MCF 10A (cell line): ENCODE results near the gene CDCA8. TPM values are rescaled to one million over a fixed set of nuclear protein-coding genes. Genes with fewer than 3 reads are reported as not detected.

Source experiments
- Bru-seq: library from RNA; stranded (reverse); fragments of 400-500 nt; gene quantifications from one replicate; lab custom pipeline; 2021; lab: Mats Ljungman, UMichigan
- BruChase-seq, 2 experiments: library from RNA; stranded (reverse); fragments of 400-500 nt; gene quantifications; one replicate each; lab custom pipeline; 2021; lab: Mats Ljungman, UMichigan
- BruUV-seq: library from RNA; stranded (reverse); fragments of 400-500 nt; replicated peaks from 2 replicates; lab custom pipeline; 2021; lab: Mats Ljungman, UMichigan
- CTCF ChIA-PET: fragments of 300-600 bp; sonication (Branson Sonifier 250); formaldehyde crosslinking; extraction: SDS; loops from one replicate; lab custom pipeline; 2021; ENCODE audit warnings: antibody characterized with exemption, inconsistent platforms; lab: Yijun Ruan, JAX
- POLR2A ChIA-PET: fragments of 300-600, 350-650 bp; sonication (Branson Sonifier 250); formaldehyde crosslinking; extraction: SDS; loops from one replicate; lab custom pipeline; 2020; ENCODE audit warnings: antibody characterized with exemption, inconsistent platforms; lab: Yijun Ruan, JAX
- DNase-seq: peaks from one replicate; pipeline ENCODE4 v3.0.0-alpha.2; 2018; ENCODE audit not compliant: unreplicated experiment
- H3K27ac Mint-ChIP-seq: one replicate; pipeline ENCODE4 v1.8.0; 2022; ENCODE audit warnings: mild to moderate bottlenecking, low read depth, mixed read lengths; ENCODE audit not compliant: unreplicated experiment
- H3K27me3 Mint-ChIP-seq: one replicate; pipeline ENCODE4 v1.8.0; 2022; ENCODE audit warnings: mixed read lengths; ENCODE audit not compliant: insufficient read depth, unreplicated experiment
- H3K36me3 Mint-ChIP-seq: one replicate; pipeline ENCODE4 v1.8.0; 2022; ENCODE audit warnings: mild to moderate bottlenecking, moderate library complexity, mixed read lengths; ENCODE audit not compliant: insufficient read depth, unreplicated experiment
- H3K4me1 Mint-ChIP-seq: one replicate; pipeline ENCODE4 v1.8.0; 2022; ENCODE audit warnings: mixed read lengths; ENCODE audit not compliant: insufficient read depth, unreplicated experiment
- H3K4me3 Mint-ChIP-seq: one replicate; pipeline ENCODE4 v1.8.0; 2022; ENCODE audit warnings: mild to moderate bottlenecking, moderate library complexity, mixed read lengths; ENCODE audit not compliant: unreplicated experiment
- H3K9me3 Mint-ChIP-seq: one replicate; pipeline ENCODE4 v1.8.0; 2022; ENCODE audit warnings: mixed read lengths; ENCODE audit not compliant: unreplicated experiment
- intact Hi-C: fragments of 100-400 bp; cut with micrococcal nuclease; formaldehyde crosslinking; loops from 2 replicates; pipeline ENCODE4 v1.14.1; 2022
- long read RNA-seq: library from polyadenylated mRNA; stranded (forward); transcript quantifications from one replicate; pipeline ENCODE4 v2.0.0, GENCODE V29; 2022
- total RNA-seq: library from RNA; stranded (reverse); gene quantifications from 2 replicates; pipeline ENCODE4 v1.2.3, GENCODE V29; 2022
- TF ChIP-seq, protein P1 (sequence below): fragments of 200-600 bp; IDR thresholded peaks from one replicate; pipeline ENCODE4 v1.8.0; 2022; ENCODE audit warnings: antibody characterized with exemption, mild to moderate bottlenecking; ENCODE audit not compliant: unreplicated experiment

CDCA8 gene
- total RNA-seq (17.3 and 21.8 TPM in 2 replicates), Bru-seq, nascent RNA (percentile 61 among the genes with signal in this experiment), BruChase-seq, experiment 1, labeled RNA remaining after a 6-hour chase (percentile 49 among the genes with signal in this experiment), BruChase-seq, experiment 2, labeled RNA remaining after a 2-hour chase (percentile 68 among the genes with signal in this experiment)
- long read RNA-seq, transcript CDCA8-201 (11 exons, 2,303 nt), result minor isoform, 9 of 56 reads
- long read RNA-seq, transcript CDCA8-202 (10 exons, 2,469 nt), result major isoform, 40 of 56 reads
- long read RNA-seq, partial matches to known transcripts, result 2 of 56 reads
- long read RNA-seq, other reads (novel, unspliced or antisense), result 5 of 56 reads

- Mint-ChIP-seq H3K27ac (peak within 1 kb of the TSS; percentile 90), H3K36me3 (peaks cover 31% of the 10 kb centered on the region), H3K9me3 (no peaks in the 10 kb centered on the region), H3K4me3 (peak within 1 kb of the TSS; percentile 96), H3K27me3 (no peaks in the 10 kb centered on the region), H3K4me1 (peaks cover 28% of the 10 kb centered on the region)
- CTCF ChIA-PET, result interaction anchor here (0.7 to 14.3 kb wide), 13 partner anchors 9 to 325 kb away, joined by 3 to 271 read pairs (median 4); partner anchors contain the start of genes GNL2 and MTF1
- POLR2A ChIA-PET, result interaction anchor here (0.5 to 4.9 kb wide), 23 partner anchors 9 to 1305 kb away, joined by 3 to 99 read pairs (median 4); partner anchors contain the start of genes C1orf122, GNL2, MEAF6 and MRPS15
- peak; percentile 98 for DNase-seq
- TF ChIP-seq, protein P1, sequence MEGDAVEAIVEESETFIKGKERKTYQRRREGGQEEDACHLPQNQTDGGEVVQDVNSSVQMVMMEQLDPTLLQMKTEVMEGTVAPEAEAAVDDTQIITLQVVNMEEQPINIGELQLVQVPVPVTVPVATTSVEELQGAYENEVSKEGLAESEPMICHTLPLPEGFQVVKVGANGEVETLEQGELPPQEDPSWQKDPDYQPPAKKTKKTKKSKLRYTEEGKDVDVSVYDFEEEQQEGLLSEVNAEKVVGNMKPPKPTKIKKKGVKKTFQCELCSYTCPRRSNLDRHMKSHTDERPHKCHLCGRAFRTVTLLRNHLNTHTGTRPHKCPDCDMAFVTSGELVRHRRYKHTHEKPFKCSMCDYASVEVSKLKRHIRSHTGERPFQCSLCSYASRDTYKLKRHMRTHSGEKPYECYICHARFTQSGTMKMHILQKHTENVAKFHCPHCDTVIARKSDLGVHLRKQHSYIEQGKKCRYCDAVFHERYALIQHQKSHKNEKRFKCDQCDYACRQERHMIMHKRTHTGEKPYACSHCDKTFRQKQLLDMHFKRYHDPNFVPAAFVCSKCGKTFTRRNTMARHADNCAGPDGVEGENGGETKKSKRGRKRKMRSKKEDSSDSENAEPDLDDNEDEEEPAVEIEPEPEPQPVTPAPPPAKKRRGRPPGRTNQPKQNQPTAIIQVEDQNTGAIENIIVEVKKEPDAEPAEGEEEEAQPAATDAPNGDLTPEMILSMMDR, result peak; percentile 41
- BruUV-seq, result TSS peak; percentile 76
- intact Hi-C loops, result loop anchor here (1.0 to 5.0 kb wide), 5 partner anchors 40 to 215 kb away; partner anchors contain the start of gene C1orf122
Measured at GRCh38 chr1:37692078-37692833, at the start of gene CDCA8. Gene CDCA8 (plus strand): TSS chr1:37692516. CDS start chr1:37692691, 175 bp downstream.

DNA sequence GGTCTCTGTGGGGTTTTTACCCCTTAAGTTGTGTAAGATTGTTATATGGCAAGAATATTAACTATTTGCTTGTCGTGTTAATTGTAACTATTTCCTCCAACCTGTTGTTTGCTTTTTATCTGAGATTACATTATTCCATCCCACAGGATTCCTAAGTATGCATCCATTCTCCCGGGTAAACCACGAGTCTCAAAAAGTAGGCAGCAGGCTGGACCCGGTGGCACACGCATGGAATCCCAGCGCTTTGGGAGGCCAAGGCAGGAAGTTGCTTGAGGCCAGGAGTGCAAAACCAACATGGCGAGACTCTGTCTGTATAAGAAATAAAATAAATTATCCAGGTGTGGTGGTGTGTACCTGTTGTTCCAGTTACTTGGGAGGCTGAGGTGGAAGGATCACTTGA is 45.0 kb upstream of the CDCA8 start:
- BruUV-seq, result no TSS peak
- H3K9me3 Mint-ChIP-seq, result no peaks in the 10 kb centered on the region
- no peak overlapping the region for H3K4me3 Mint-ChIP-seq
- intact Hi-C loops, result no loop called here
- ChIA-PET CTCF (no interaction called here), POLR2A (no interaction called here)
- no peak overlapping the region for H3K27ac Mint-ChIP-seq
- H3K4me1 Mint-ChIP-seq, result no peaks in the 10 kb centered on the region
- no peaks in the 10 kb centered on the region for H3K27me3 Mint-ChIP-seq
- no peak for DNase-seq
- TF ChIP-seq, protein P1, result no peak
- no peaks in the 10 kb centered on the region for H3K36me3 Mint-ChIP-seq

DNA sequence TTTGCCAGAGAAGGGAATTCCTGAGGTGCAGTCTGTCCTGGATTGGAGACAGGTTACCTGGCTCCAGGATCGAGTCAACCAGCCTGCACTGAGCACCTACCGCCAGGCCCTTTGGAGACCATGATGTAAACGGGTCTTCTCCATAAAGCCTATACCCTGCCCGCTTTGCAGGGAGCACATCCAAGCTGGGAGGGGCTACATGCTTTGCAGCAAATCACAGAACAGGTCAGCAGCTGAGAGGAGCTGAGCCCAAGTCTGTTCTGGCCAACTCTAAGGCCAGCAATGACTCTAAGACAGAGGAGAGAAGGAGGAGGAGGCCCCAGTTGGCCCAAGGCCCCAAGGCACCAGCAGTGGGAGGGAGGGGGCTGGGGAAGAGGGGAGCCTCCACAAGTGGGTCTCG is 42.1 kb upstream of the CDCA8 start:
- no TSS peak for BruUV-seq
- H3K4me3 Mint-ChIP-seq, result no peak overlapping the region
- TF ChIP-seq, protein P1, result no peak
- POLR2A ChIA-PET, result no interaction called here
- H3K4me1 Mint-ChIP-seq, result no peaks in the 10 kb centered on the region
- intact Hi-C loops, result no loop called here
- H3K27me3 Mint-ChIP-seq, result no peaks in the 10 kb centered on the region
- DNase-seq, result no peak
- H3K36me3 Mint-ChIP-seq, result no peaks in the 10 kb centered on the region
- no peaks in the 10 kb centered on the region for H3K9me3 Mint-ChIP-seq
- H3K27ac Mint-ChIP-seq, result no peak overlapping the region
- CTCF ChIA-PET, result interaction anchor here (0.7 kb wide), 1 partner anchor 584 kb away, joined by 3 read pairs; no protein-coding TSS in a partner anchor

DNA sequence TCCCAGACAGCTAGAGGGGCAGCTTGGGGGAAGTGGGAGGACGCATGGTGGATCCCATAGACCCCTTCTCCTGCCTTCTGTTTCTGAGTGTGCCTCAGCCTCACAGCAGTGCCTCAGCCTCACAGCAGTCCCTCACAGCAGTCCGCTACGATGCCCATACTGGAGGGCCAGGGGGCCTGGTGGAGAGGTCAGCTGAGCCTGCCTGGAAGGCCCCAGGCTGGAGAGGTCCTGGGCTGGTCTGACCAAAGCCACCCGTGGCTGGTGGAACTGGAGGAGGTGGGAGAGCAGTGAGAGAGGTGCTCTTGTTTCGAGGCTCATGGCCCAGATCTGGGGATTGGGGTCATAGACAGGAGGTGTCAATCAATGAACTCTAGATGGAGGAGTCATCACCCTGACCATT is 41.6 kb upstream of the CDCA8 start:
- H3K4me1 Mint-ChIP-seq, result no peaks in the 10 kb centered on the region
- H3K36me3 Mint-ChIP-seq, result no peaks in the 10 kb centered on the region
- BruUV-seq, result no TSS peak
- H3K4me3 Mint-ChIP-seq, result no peak overlapping the region
- CTCF ChIA-PET, result interaction anchor here (0.7 to 1.0 kb wide), 2 partner anchors 47 to 584 kb away, joined by 3 to 5 read pairs; no protein-coding TSS in a partner anchor
- TF ChIP-seq, protein P1, result no peak
- no peak overlapping the region for H3K27ac Mint-ChIP-seq
- intact Hi-C loops, result no loop called here
- H3K27me3 Mint-ChIP-seq, result no peaks in the 10 kb centered on the region
- POLR2A ChIA-PET, result no interaction called here
- no peaks in the 10 kb centered on the region for H3K9me3 Mint-ChIP-seq
- no peak for DNase-seq
